Measurements from ENCODE around the gene MFSD2A. TPM values are rescaled to one million over a fixed set of nuclear protein-coding genes. Genes with fewer than 3 reads are reported as not detected.
"Not testable (repeated sequence)": the region's sequence is repeated elsewhere in the genome, so short reads cannot be mapped to it uniquely, and the experiment has no call there.

Gene MFSD2A
- 15.5 TPM for total RNA-seq

DNA sequence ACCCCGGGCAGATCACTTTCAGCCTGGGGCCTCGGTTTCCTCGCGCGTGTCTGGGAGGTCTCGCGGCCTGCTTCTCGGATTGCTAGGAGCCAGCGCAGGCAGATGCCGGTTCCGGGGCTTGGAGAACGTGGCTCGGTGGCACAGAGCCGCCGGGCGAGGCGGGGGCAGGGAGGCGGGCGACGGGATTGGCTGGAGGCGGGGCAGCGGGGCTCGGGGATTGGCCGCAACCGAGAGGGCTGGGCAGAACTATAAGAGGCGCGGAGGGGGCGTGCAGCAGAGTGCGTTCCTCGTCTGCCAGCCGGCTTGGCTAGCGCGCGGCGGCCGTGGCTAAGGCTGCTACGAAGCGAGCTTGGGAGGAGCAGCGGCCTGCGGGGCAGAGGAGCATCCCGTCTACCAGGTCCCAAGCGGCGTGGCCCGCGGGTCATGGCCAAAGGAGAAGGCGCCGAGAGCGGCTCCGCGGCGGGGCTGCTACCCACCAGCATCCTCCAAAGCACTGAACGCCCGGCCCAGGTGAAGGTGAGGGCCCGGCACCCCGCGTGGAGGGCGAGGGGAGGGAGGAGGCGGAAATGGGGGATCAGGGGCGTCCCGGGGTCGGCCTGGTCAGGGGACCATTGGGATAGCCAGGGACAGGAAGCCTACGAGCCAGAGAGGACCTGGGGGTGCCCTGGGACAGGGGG is at the start of gene MFSD2A:
MFSD2A (plus strand) TSS at position 276 of the 677 bp plus-strand sequence; CDS start at position 424, 148 bp downstream.
- no peak for FAIRE-seq

DNA sequence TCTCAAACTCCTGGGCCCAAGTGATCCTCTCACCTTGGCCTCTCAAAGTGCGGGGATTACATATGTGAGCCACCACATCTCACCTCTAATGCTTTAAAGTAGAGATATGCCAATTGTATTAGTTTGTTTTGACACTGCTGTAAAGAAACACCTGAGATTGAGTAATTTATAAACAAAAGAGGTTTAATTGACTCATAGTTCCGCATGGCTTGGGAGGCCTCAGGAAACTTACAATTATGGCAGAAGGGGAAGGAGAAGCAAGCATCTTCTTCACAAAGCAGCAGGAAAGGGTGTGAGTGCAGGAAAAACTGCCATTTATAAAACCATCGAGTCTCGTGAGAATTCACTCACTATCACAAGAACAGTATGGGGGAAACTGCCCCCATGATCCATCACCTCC is 49.8 kb upstream of the MFSD2A start:
- FAIRE-seq = no peak
- no peak for DNase-seq (ENCODE audit: low spot score in 2 of 2)

More for the DNA sequence above, at the start of gene MFSD2A:
- peak; percentile 87 to 94 for DNase-seq (ENCODE audit: low spot score in 2 of 2)

DNA sequence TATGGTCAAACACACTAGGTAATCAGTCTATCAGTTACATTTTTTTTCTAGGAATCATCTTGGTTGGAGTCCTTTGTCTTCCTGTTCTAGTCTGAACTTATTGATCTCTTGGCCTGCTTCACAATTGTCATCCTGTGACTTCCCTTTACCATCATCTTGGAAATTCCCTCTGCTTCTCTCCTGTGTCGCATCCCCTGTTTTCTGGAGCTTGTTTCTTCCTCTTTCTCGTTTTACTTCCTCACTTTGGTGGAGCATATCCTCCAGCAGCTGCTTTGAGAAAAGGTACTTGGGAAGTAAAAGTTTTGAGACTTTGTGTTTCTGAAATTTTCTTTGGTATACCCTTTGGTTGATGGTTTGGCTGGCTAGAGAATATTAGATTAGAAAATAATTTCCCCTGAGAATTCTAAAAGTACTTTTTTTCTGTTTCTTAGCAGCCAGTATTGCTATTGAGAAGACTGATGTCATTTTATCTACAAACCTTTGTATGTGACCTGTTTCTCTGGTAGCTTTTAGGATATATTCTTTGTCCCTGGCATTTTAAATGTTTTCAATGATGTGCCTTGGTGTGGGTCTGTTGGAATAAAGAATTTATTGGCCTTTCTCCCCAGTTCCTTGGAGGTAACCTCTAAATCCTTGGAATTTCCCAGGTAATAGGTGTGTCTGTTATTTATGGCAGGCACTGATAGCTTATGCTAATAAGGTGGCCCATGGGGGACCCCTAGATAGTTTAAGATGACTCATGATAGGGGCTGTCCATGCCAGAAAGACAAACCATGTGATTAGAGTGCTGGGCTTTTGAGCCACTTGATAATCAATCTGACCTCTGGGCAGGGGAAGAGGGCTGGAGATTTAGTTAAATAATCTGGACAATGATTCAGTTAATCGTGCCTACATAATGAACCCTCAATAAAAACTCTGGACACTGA is 47.2 kb upstream of the MFSD2A start:
- DNase-seq (ENCODE audit: low spot score in 2 of 2) (no peak), FAIRE-seq (no peak)

DNA sequence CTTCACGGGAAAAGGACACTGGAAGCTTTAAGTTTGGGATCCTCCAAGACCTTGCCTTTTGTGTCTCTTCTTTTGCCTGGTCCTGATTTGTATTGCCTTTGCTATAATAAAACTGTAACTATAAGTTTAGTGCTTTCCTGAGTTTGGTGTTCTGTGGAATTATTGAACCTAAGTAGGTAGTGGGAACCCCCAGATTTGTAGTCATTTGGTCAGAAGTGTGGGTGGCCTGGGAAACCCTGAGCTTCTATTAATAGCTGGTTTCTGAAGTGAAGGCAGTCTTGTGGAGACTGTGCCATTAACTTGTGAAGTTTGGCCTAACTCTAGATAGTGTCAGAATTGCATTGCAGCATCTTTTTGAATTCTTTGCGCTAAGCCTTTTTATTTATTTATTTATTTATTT is 46.4 kb upstream of the MFSD2A start:
- DNase-seq (ENCODE audit: low spot score in 2 of 2) (no peak), FAIRE-seq (no peak)

DNA sequence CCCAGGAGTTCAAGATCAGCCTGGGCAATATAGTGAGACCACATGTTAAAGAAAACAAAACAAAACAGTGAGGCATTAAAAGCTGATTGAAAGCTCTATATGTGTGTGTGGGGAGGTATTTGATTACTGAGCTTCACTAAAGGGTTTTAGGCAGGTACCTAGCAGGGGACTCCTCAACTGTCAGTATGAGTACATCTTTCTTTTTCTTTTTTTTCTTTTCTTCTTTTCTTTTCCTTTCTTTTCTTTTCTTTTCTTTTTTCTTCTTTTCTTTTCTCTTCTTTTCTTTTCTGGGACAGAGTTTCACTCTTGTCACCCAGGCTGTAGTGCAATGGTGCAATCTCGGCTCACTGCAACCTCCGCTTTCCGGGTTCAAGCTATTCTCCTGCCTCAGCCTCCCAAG is 44.7 kb upstream of the MFSD2A start:
- no peak for FAIRE-seq
- no peak for DNase-seq (ENCODE audit: low spot score in 2 of 2)

DNA sequence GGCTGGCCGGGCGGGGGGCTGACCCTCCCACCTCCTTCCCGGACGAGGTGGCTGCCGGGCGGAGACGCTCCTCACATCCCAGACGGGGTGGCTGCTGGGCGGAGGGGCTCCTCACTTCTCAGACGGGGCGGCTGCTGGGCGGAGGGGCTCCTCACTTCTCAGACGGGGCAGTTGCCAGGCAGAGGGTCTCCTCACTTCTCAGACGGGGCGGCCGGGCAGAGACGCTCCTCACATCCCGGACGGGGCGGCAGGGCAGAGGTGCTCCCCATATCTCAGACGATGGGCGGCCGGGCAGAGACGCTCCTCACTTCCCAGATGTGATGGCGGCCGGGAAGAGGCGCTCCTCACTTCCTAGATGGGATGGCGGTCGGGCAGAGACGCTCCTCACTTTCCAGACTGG is 41.8 kb upstream of the MFSD2A start:
- not testable (repeated sequence) for DNase-seq (ENCODE audit: low spot score in 2 of 2); FAIRE-seq

DNA sequence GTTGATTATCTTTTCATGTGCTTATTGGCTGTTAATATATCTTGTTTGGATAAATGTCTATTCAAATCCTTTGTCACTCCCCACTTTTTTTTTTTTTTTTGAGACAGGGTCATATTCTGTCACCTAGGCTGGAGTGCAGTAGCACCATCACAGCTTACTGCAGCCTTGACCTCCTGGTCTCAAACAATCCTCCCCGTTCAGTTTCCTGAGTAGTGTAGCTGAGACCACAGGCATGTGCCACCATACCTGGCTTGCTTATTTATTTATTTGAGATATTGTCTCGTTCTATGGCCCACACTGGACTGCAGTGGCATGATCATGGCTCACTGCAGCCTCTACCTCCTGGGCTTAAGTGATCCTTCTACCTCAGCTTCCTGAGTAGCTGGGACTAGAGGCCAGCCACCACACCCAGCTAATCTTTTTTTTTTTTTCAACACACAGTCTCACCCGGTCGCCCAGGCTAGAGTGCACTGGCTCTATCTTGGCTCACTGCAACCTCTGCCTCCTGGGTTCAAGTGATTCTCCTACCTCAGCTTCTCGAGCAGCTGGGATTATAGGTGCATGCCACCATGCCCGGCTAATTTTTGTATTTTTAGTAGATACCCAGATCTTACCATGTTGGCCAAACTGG is 39.3 kb upstream of the MFSD2A start:
- FAIRE-seq (no peak), DNase-seq (ENCODE audit: low spot score in 2 of 2) (no peak)

DNA sequence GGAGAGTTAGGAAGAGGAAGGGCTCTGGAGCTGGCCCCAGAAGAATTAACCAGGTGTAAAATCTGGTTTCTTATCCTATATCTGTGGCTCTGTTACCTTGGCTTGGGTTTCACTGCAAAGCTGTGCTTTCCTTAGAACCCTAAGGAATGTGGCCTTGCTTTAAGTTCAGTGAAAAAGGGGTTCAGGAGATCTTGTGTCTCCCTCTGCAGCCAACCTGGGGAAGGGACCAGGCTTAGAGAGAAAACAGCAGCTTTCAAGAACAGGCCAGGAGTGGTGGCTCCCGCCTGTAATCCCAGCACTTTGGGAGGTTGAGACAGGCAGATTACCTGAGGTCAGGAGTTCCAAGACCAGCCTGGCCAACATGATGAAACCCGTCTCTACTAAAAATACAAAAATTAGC is 37.1 kb upstream of the MFSD2A start:
- FAIRE-seq (no peak), DNase-seq (ENCODE audit: low spot score in 2 of 2) (no peak)

DNA sequence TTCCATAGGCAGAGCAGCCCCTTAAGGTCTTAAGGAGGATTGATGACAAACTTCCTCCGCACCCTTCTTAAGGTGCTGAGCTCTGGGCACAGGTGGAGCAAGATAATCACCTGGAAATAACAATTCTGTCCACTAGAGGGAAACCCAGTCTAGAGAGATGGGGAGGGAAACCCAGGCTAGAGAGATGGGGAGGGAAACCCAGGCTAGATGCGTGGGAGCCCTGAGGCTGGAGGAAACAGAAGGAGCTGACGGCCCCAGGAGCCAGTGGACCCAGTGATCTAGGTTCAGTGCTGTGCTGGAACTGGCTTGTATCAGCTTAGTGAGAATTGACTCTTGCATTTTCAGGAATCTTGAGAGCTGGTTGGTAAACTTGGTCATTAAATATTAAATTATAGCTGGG is 35.4 kb upstream of the MFSD2A start:
- FAIRE-seq = no peak
- peak; percentile 62 to 66 for DNase-seq (ENCODE audit: low spot score in 2 of 2)

DNA sequence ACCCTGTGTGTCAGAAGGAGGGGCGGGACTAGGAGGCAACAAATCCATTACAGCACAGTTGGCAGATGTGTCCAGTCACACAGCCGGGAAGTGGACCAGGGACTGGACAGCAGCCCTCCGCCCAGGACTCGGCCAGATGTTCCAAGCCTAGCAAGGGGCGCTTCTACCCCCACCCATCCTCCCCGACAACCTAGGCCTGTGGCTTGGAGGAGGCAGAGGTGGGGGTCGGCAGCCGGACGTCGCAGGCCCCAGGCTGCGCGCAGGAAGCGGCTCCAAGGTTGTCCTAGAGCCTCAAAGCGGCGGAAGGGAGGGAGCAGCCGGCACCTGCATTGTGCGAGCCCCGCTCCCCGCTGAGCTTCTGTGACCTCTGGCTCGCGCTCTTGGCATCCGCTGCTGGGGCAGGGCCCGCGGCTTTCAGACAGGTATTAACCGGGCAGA is 32.7 kb upstream of the MFSD2A start:
- no peak for FAIRE-seq
- DNase-seq (ENCODE audit: low spot score in 2 of 2) = no peak

DNA sequence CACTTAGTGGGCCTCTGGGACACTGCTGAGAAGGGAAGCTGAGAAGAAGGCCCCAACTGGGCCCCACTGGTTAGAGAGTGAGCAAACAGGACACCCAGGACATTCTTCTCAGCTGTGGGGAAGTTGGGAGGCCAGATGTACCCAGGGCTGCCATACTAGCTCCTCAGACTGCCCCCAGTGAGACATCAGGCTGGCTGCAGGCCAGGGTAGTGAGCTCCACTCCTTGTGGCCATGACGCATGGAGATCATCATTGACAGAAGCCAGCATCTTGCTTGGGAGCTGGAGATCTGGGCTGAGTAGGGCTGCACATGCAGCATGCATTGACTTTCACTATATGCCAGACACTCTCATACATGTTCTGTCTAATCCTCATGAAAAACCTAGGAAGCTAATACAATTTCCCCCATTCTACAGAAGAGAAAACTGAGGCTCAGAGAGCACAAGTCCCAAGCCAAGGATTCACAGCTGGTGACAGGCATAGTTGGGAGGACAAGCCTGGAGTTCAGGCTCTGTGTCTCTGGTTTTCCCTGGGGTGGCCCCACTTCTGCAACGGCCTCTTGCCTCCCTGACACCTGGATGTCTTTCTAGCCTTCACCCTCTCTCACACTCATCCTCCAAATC is 29.1 kb upstream of the MFSD2A start:
- no peak for FAIRE-seq
- no peak for DNase-seq (ENCODE audit: low spot score in 2 of 2)

DNA sequence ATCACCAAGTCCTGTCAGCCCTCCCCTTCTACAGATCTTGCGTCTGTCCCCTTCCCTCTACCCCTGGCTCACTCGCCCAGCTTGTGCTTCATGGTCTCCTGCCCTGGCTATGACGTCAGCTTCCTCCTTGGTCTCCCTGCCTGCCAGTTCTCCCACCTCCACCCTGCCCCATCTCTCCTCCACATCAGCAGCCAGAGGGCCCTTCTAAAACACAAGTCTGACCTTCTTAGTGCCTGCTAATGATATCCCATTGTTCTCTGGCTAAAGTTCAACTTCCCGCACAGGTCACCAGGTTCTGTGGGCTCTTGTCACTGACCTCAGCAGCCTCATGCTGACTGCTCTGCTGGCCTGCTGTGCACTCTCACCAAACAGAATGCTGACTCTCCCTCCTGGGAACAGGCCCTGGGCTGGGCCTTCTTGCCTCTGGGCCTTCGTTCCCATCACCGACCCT is 28.6 kb upstream of the MFSD2A start:
- DNase-seq (ENCODE audit: low spot score in 2 of 2) (no peak), FAIRE-seq (no peak)

DNA sequence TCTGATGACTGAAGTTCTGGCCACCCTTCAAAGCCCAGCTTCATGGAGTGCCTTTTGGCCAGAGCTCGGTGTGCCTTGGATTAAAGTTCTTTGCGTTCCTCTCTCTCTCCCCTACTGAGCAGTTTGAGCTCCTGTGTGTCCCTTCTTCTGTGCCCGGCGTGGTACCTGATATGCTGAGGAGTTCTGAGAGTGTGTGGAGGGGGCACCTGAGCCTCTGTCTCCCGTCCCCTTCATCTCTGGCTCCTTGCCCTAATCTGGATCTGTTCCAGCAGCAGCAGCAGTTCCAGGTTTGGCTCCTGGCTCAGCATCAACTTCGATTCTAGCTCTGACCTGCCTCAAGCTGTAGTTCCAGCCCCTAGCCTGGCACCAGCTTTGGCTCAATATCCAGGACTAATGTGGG is 28.1 kb upstream of the MFSD2A start:
- DNase-seq (ENCODE audit: low spot score in 2 of 2) (no peak), FAIRE-seq (no peak)

DNA sequence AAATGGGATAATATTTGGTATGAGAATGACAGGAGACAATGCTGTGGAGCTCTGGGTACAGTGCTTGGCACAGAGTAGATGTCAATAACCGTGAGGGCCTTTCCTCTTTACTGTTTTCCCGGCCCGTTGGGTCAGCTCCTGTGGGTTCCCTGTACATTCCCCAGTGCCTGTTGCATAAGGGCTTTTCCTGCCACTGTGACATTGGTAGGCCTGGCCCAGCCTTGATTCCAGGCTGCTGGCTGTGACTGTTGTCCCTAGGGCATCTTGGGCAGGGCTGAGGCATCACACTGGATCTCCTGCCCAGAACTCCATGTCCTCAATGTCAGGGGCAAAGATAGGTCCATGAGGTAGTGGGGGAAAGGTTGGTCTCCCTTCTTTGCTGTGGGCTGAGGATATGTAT is 27.4 kb upstream of the MFSD2A start:
- DNase-seq (ENCODE audit: low spot score in 2 of 2) = no peak
- no peak for FAIRE-seq

DNA sequence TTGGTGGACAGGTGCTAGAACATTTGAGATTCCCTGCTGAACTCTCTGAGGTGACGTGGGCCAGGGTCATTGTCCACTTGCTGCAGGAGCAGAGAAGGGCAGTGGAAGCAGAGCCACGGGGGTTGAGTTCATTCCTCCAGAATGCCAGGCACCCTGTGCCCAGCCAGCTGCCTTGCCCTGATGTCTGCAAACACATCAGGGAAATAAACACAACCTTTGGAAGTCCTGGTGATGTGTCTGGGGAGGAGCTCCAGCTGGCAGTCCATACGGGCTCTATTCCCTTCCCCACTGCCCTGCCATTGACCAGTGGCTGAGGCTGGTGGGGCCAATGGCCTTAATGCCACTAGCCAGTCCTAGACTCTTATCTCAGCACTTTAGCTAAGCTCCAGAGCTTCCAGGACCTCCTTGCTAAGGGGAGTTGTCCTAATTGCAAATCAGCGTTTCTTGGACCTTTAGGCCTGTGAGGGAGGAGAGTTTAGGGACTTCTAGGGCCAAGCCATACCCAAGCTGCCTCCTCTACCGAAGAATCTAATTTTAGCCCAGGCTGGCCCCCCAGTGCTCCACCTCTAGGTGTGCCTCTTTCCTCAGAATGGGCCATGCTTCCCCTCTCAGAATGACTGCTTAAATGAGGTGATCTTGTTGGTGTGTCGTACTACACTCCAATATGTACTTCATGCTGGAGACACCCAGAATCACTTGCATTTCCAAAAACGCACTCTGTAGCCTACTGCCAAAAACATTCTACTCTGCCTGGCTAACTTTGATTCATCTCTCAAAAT is 25.9 kb upstream of the MFSD2A start:
- FAIRE-seq (no peak), DNase-seq (ENCODE audit: low spot score in 2 of 2) (no peak)

DNA sequence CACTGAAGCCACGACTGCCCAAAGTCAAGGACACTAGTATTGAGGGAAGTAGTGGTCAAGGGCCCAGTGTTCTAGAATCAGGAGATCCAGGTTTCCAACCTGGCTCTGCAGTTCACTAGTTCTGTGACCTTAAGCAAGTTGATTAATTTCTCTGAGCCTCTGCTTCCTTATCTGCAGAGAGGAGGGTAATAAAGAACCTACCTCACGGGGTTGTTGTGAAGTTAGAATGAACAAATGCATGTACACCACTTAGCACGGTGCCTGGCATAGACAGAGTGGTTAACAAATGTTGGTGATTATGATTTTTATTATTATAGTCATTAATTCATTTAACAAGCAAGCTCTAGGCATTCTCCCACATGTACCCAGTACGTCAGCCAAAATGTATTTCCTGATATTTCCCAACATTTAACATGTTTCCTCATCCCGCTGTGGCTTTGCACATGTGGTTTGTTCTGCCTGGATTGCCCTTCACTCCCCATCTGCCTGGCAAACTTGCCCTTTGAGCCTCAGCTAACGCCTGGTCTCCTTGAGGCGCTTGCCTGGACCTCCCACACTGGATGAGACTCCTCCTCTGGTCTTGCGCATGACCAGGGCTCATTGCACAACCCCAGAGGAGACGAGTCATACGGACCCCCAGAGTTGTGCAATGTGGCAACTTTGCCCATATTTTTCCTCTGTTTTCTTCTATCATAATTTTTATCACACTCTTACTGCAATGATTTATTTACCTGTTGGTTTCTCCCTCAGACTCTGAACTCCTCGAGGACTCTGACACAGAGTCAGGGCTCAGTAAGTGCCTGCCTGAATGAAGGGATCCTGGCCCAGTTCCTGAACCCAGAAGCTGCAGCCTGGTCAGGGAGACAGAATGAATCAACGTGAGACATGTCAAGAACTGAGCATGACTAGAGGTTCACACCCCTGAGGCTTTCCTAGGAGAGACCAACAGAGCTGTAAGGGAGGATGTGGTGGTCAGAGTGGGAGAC is 20.7 kb upstream of the MFSD2A start:
- no peak for FAIRE-seq
- no peak for DNase-seq (ENCODE audit: low spot score in 2 of 2)

DNA sequence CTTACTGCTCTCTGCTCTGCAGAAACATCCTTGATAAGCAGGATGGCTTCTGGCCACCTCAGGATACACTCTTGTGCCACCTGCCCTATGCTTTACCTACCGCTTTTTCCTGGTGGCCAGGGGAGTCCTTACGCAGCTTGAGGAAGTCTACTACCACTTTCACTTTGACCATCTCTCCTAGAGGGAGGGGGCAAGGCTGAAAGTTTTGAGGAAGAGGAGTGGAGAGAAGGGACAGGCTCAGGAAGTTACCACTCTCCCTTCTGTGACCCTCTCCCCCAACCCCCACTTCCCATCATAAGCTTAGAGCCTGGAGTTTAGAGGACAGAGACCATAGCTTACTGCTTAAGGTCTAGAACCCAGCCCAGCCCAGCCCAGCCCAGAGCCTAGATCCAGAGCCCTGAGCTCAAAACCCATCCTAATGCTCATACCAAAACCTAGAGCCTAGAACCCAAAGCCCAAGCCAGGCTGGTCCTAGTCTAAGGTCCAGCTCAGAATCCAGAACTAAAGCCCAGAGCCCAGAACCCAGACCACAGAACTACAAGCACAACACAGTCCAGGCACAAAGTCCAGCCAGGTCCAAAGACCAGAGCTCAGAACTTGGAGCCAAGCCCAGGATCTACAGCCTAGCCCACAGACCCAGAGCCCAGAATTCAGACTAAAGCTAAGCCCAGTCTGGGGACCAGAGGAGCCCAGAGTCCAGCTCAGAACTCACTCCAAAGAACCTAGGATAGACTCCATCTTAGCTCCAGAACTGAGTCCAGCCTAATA is 18.0 kb upstream of the MFSD2A start:
- DNase-seq (ENCODE audit: low spot score in 2 of 2) (no peak), FAIRE-seq (no peak)

DNA sequence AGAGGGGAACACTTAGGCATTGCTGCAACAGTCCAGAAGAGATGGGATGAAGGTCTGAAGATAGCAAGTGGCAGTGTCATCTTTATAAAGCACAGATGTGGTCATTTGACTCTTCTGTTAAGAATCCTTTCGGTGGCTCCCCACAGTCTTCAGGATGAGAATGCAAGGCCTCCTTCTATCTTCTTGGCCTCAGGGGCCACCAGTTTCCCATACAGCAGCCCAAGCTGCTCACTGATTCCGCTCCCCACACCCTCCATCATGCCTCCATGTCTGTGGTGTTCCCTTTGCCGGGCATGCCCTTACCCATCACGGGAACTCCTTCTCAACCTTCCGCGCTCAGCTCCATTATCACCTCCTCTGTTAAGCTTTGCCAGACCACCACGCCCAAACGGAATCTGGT is 16.1 kb upstream of the MFSD2A start:
- DNase-seq (ENCODE audit: low spot score in 2 of 2) (no peak), FAIRE-seq (no peak)

All from frontal cortex (tissue), 4 donors.